SK-N-SH treated with all-trans-retinoic acid at 6 μM for 48 hours (cell line): ENCODE results near the gene IFI30.

Experiments used
- ZFP30 ChIP-seq: fragments of 450-650 bp; formaldehyde crosslinking; IDR thresholded peaks from 2 replicates; pipeline ENCODE4 v1.5.0; 2022; ENCODE audit warnings: mild to moderate bottlenecking, moderate library complexity
- ZNF565 ChIP-seq: fragments of 450-650 bp; formaldehyde crosslinking; conservative IDR thresholded peaks from 2 replicates; pipeline ENCODE4 v1.5.0; 2020; ENCODE audit warnings: low read depth, mild to moderate bottlenecking, moderate library complexity

GRCh38 chr19:18157465-18158063, 16.0 kb upstream of the IFI30 start:
- TF ChIP-seq ZFP30 (CRISPR knock-in tag) (no peak), ZNF565 (CRISPR knock-in tag) (no peak)
